Medulla oblongata (tissue), 1 donor: Measurements from ENCODE around the gene LMX1B.
A peak's percentile ranks its signal among the peaks of the same experiment; 100 is the strongest.
"Not testable (repeated sequence)": the region's sequence is repeated elsewhere in the genome, so short reads cannot be mapped to it uniquely, and the experiment has no call there.

ENCODE experiments used
- DNase-seq: peaks from one replicate; pipeline ENCODE4 v3.0.0-alpha.2; 2015; ENCODE audit errors: extremely low spot score

Gene LMX1B

DNA sequence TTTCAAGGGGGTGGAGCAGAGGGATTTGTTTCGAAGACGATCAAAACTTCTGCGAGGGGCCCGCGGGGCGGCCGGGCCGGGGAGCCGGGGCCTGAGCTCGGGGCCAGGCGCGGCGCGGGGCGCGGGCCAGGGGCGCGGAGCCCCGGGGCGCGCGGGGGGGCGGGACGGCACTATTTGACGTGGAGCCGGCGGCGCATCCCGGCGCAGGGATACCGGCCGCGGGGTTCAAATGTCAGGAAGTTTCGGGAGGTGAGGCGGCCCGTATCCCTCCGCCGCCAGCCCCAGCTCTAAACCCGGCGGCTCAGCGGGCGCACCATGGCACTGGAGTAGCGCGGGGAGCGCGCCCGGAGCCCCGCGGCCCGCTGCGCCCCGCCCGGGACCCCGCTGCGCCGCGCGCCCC lies at the start of gene LMX1B:
LMX1B (plus strand) TSS at position 278 of the 400 bp plus-strand sequence. CDS start 522 bp downstream, outside the sequence.
- DNase-seq = no peak

DNA sequence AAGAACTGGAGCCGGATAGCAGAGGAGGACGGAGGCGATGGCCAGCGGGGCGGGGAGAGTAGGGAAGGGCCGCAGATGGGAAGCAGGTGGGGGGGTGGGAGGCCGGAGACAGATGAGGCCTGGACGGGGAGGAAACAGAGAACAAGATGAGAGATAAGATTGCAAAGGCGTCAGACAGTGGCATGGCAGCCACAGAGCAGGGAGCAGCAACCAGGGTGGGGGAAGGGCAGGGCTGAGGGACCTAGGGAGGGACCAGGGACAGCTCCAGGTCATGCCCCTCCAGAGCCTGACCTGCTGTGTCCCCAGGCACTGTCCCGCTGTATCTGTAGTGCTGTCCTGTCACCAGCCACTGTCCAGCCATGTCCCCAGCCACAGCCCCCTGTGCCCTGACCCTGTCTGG lies 49.6 kb upstream of the LMX1B start:
- DNase-seq = no peak

DNA sequence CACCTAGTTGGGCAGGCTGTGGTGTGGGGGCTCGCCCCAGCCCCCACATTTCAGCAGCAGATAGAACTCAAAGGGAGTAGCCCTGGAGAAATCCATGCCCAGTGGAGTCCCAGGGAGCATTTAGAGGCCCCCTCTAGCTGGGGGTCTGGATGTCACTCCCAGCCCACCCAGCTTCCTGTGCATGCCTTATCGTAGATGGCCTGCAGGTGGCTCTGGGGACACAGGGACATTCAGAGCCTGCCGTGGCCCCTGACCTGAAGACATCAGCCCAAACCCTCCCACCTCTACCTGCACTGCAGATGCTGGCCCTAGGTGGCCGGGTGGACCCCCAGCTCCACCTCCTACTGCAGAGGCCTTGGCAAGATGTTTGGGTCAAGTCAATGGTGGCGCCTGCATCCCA lies 49.0 kb upstream of the LMX1B start:
- DNase-seq = no peak

DNA sequence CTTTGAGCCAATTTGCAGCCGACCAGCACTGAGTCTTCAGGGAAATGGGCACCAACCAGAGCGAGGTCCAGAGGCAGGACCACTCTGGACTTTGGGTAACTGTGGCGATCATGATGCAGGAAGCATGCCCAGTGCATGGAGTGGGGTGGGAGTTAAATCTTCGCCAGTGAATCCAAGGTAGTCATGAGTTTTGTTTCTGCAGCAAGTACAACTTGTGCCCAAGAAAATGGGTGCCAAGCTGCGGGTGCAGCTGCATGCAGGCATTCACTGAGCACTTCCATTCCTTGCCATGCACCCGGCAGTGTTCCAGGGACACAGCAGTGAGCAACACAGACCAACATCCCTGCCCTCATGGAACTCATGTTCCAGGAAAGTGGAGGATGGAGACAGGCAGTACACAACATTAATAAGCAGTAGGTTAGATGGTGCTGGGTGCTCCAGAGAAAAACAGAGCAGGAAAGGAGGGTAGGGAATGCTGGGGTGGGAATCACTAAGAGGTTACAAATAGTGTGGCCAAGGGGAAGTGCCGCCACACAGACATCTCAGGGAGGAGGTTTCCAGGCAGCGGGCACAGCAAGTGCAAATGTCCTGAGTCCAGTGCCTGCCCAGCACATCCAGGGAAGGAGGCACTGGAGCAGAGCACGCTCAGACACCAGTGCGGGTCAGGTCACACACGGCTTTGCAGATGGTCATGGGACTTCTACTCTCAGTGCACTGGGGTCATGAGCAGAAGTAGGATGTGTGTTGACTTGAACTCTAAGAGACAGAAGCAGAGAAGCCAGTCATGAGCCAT lies 48.2 kb upstream of the LMX1B start:
- no peak for DNase-seq

DNA sequence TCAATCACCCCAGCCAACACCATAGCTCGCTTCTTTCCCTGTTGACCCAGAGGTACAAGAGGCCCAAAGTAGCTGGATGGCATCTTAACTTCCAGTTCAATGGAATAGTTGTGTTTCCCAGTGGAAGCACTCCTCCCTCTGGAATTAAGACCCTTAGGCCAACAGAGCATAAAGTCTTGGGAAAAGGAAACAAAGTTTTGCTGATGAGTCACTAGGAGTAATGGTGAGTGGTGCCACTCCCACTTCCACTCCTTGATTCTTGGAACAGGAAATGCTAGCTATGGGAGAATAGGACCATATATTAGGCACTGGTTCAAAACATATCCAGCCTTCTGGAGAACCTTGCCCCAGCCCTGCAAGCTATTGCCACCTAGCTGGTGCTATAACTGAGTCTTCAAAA lies 44.7 kb upstream of the LMX1B start:
- no peak for DNase-seq

DNA sequence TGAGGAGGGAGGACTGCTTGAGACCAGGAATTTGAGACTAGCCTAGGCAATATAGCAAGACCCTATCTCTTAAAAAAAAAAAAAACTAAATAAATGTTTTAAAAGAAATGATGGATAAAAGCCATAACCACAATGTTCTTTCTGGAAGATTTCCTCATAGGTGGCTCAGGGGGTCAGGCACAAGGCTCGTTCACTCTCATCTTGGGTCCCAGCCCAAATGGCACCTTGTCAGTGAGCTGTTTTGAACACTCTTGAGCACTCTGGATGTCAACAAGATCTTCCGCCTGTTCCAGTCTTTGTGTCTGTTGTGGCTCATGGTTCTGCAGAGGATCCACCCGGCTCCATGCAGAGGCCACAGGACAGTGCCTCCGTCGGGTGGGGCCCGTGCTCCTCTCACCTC lies 35.7 kb upstream of the LMX1B start:
- DNase-seq = no peak

DNA sequence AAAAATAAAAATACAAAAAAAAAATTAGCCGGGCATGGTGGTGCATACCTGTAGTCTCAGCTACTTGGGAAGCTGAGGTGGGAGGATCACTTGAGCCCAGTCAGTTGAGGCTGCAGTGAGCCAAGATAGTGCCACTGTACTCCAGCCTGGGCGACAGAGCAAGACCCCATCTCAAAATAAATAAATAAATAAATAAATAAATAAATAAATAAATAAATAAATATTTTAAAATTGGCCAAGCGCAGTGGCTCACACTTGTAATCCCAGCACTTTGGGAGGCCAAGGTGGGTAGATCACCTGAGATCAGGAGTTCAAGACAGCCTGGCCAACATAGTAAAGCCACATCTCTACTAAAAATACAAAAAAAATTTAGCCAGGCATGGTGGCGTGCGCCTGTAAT lies 33.4 kb upstream of the LMX1B start:
- DNase-seq = not testable (repeated sequence)

DNA sequence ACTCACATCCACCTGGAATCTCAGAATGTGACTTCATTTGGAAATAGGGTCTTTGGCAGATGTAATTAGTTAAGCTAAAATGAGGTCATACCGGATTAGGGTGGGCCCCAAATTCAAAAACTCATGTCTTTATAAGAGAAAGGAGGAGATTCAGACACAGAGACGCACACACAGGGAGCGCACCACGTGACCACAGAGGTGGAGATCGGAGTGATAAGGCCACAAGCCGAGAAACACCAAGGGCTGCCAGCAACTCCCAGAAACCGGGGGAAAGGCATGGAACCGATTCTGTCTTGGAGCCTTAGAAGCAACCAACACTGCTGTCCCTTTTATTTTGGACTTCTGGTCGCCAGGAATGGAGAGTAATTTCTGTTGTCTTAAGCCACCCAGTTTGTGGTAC lies 31.8 kb upstream of the LMX1B start:
- no peak for DNase-seq

DNA sequence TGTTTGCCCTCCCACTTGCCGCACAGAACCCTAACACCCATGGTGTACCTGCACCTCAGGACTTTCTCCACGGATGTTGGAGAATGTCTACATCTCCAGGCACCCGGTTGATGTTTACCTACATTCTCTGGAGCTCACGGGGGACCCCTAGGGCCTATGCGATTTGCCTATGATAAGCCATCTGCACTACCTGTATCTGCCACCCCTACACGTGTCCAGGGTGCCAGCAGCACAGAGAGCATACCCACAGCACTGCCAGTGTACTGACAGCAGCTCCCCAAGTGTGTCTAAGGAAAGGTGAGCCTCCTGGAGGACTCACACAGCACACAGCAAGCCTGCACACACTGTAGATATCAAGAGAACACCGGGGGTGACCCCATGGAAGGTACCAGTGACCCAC lies 31.3 kb upstream of the LMX1B start:
- DNase-seq = no peak

DNA sequence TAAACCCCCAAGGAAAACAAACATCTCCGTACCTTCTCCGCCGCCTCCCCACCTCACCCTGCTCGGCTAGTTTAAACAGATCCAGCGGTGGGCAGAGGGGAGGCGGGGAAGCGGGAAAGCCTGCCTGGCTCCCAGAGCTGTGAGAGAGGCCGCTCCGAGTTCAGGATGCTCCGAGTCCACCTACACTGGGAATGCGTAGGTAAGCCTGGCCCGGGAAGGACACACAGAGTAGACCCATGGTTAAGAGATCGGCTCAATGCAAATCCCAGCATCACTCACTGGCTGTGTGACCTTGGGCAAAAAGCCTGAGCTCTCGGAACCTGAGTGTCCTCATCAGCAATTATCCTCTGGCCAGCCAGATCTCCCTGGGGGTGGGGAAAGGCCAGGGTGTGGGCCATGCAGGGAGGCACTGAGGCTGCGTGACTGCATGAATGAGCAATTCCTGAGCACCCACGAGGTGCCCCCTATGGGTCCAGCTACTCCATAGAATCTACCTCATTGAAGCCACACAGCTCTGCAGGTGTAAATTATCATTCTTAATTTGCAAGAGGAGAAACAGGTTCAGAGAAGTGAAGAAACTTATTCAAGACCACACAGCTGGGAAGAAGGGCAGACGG lies 30.5 kb upstream of the LMX1B start:
- DNase-seq = no peak

DNA sequence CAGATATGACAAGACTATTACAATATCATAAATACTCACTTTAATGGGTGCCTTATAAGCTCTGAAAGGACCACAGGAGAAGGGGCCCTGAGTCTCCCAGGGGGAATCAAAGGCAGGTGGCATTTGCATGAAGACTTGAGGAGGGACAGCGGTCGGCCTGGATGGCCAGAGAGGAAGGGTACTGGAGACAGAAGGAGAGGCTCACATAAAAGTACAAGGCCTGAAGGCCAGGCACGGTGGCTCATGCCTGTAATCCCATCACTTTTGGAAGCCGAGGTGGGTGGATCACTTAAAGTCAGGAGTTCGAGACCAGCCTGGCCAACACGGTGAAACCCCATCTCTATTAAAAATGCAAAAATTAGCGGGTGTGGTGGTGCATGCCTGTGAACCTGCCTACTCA lies 29.1 kb upstream of the LMX1B start:
- no peak for DNase-seq

DNA sequence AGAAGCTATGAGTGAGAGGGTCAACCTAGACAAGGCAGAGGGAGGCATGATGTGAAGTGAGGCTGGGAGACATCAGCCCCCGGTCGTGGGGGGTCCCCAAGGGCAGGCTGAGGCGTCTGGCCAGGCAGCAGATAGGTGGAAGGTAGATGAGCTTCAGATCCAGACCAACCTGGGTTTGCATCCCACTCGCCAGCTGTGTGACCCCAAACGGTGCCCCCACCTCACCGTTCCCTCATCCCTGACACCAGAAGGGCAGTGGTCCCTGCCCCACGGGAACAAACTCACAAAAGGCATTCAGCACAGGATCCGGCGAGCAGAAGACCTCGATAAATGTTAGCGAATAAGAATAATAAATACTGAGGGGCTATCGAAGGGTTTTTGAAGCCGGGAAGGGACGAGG lies 27.5 kb upstream of the LMX1B start:
- no peak for DNase-seq

DNA sequence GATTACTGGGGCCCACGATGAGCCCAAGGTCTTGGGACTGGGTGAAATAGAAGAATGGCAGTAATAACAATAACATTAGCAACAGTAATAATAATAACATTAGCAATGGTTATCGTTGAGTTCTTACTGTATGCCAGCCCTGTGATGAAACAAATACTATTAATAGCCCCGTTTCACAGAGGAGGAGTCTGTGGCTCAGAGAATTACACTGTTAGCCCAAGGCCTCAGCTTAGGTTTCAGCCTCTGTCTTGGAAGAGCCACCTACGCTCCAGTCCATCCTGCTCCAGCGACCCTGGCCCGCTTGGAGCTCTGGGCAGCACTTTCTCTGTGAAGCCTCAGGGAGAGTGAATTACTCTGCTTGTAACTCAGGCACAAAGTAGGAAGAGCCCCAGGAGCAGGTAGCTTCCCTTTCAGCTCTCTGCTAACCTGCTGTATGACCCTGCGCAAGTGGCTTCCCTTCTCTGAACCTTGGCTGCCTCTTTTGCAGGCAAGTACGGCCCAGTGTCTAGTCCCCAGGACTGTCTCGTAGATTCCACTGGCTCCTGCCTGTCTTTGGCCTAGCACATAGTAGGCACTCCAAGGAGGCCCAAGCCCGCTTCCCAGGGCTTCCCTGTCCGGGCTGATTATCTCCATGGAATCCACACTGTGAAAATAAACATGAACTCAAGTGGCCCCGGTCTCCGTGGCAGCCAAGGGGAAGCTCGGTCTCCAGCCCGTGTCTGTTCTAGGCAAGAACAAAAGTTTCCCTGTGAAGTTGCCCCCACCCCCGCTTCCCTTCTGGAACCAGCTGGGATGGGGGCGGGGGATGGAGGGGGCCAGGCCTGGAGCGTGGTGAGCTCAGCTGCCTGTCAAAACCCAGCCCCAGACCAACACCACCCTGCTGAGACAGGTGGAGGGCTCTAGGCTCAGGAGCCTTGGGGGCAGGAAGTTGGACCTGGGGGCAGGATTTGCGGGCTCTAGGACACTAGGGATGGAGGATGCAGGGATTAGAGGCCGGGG lies 26.2 kb upstream of the LMX1B start:
- DNase-seq = peak; percentile 86

DNA sequence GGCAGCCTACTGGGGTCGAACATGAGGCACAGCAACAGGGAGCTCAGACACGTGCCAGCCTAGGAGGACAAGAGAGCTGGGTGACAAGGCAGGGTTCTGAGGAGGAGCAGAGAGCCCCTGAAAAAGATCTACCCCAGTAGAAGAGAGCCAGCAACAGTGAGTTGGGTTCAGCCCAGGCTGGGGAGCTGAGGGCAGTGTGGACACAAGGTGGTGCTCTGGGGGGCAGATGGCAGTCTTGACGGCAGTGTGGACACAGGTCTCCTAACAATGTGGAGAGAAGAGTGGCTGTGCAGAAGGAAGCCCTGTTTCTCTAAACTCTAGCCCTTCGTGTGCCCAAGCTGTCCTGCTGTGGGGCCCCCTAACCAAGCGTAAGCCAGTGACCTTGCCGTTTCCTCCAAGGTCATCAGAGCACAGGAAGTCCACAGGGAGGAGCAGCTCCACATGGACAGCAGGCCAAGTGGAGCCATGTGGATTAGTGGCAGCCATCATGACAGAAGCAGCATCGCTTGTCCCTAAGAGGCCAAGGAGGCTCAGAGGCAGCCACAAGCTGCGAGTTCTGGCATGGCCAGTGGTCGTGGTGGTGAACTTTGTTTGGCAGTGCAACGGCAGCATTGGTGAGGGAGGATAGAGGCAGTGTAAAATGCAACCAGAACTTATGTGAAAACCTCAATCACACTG lies 25.1 kb upstream of the LMX1B start:
- DNase-seq = no peak

DNA sequence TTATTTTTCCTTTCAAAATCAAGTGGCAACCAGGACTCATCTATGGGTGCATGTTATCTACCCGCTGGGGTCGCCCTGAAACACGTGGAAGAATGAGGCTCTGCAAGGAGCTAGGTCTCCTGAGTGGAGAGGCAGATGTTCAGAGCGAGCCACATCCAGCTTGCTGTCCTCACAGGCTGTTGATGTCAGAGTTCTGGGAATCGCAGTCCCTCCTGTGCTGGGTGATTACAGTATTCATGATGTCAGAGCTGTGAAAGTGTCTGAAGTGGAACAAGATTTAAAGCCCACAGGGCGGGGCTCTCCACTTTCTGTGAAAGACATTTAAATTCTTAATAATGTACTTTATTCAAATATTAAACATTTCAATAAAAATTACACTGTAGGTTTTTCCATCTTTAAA lies 24.4 kb upstream of the LMX1B start:
- no peak for DNase-seq

DNA sequence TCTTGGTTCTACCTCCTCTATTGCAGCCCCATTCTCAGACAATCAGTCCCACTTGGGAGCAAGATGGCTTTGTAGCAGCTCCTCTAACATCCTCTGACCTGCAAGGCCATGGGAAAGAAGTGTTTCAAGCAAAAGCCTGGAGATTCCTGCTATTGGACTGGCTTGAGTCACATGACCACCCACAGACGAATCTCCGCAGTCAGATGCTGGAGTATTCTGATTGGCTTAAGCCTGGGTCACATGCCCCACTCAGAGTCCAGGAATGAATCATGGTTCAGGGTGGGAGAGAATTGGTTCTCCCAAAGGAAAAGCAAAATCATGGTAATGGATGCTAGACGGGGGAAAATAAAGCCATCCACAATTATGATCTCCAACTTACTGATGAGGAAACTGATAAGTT lies 22.6 kb upstream of the LMX1B start:
- no peak for DNase-seq

DNA sequence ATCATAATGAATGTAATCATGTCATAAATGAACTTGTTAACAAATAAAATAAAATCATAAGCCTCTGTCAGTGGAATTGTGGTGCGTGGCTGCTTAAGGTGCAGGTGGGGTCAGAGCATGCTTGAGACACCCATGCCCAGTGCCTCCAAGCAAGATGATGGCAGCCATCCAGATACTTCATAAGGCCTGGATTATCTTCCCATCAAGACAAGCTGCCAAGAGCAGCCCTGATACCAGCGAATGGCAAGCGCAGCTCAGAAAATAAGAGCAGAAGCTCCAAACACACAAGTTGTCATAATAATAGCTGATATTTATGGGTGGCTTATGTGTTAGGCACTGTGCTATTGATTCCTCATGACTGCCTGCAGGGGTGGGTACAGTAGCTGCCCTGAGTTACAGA lies 21.8 kb upstream of the LMX1B start:
- DNase-seq = no peak

DNA sequence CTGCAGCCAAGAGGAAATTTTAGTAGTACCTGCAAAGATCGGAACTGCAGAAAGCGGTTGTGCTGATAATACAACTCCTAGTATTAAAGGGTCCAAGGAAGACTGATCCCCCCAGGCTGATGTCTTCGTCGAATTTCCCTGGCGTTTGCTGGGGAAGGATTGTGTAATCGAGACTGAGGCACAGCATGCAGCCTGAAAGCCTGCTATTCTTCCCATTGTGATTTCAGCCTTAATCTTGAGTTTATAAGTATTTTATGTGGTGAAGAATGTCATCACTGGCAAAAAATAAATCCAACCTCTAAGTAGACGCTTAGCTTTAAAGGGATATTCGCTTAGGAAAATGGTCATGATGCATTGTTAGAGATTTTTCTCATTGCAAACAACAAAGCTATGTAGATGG lies 21.3 kb upstream of the LMX1B start:
- DNase-seq = no peak

DNA sequence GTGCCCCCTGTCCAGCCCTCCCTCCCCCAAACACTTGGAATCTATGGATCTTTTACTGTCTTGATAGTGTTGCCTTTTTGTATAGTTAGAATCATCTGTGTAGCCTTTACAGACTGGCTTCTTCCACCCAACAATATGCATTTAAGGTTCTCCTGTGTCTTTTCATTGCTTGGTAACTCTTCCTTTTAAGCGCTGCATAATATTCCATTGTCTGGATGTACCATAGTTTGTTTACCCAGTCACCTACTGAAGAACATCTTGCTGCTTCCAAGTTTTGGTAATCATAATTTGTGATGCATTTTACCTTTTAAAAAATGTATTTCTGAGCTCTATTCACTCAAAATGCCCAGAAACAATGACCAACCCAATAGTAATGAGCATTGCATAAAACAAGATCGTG lies 17.7 kb upstream of the LMX1B start:
- DNase-seq = no peak

DNA sequence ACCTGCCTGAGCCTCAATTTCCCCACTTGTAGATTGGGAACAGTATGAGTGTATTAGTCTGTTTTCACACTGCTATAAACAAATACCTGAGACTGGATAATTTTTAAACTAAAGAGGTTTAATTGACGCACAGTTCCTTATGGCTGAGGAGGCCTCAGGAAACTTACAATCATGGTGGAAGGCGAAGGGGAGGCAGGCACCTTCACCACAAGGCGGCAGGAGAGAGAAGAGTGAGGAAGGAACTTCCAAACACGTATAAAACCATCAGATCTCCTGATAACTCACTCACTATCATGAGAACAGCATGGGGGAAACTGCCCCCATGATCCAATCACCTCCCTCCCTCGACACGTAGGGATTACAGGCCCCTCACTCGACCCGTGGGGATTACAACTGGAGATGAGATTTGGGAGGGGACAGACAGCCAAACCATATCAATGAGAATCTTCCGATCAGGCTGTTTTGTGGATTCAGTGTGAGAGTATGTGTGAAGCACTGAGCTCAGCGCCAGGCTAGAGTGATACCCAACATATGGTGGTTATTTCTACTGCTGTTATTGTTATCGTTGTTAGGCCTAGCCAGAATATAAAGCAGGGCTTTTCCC lies 14.6 kb upstream of the LMX1B start:
- DNase-seq = no peak
